Endothelial cell of hepatic sinusoid (primary cell): ENCODE results near the gene ANKRD17.
"Not testable (repeated sequence)": the region's sequence is repeated elsewhere in the genome, so short reads cannot be mapped to it uniquely, and the experiment has no call there.

ENCODE experiments used
- in situ Hi-C: cut with HindIII; loops from 2 replicates; pipeline ENCODE4 v1.10.0; 2017; ENCODE audit warnings: low sequenced_read_pairs

ANKRD17 gene

DNA sequence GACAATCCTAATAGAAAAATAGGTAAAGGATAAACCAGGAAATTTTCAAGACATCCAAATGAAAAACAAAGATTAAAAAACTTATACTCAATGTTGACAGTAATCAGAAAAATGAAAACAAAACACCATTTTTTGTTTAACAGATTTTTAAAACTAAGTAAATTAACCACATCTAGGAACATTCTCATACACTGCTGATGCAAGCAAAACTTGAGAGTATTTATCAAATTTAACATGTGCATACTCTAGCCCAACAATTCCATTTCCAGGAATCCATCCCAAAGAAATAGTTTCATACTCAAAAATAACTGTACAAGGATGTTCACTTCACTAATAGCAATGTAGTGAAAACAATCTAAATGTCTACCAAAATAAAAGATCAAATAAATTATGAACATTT lies 11.5 kb downstream of the ANKRD17 start:
- in situ Hi-C loops: no loop called here

DNA sequence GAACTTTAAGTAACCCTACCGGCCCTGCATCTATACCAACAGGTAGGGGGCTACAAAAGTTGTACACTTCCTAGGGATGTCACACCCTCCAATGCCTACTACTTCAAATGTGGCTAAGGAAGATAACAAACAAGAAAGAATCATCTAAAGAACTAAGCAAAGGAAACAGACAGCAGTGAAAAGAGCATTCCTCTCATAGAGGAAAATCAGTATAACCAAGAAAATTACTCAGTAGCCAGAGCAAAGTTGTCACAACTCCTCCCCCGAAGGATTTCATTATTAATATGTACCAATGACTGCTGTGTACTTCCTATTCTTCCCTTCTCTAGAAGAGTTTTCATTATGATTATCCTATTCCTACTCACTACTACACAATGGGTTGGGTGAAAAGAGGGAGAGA lies 12.6 kb downstream of the ANKRD17 start:
- in situ Hi-C loops: no loop called here

GRCh38 chr4:73244945-73245601 lies 13.5 kb downstream of the ANKRD17 start:
- in situ Hi-C loops: no loop called here

DNA sequence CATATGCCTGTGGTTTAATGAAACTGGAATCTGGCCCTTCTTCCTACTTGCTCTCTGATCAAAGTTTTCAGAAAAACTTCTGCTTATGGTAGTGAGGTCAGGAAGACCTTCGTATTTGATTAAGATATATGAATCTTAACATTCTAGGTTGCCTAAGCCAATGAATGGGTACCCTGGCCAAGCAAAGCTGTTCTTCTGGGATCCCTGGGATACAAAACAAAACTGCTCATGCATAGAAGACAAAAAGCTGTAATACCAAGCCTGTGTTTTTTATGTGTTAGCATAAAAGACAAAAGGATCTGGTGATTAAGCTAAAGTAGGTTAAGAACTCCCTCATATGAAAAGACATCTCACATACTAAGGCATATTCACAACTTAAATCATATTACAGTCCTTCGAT lies 21.6 kb downstream of the ANKRD17 start:
- in situ Hi-C loops: no loop called here

GRCh38 chr4:73236151-73236550 lies 22.4 kb downstream of the ANKRD17 start:
- in situ Hi-C loops: no loop called here

- in situ Hi-C loops: no loop called here
Observed at GRCh38 chr4:73234712-73235111, 23.9 kb downstream of the ANKRD17 start.

DNA sequence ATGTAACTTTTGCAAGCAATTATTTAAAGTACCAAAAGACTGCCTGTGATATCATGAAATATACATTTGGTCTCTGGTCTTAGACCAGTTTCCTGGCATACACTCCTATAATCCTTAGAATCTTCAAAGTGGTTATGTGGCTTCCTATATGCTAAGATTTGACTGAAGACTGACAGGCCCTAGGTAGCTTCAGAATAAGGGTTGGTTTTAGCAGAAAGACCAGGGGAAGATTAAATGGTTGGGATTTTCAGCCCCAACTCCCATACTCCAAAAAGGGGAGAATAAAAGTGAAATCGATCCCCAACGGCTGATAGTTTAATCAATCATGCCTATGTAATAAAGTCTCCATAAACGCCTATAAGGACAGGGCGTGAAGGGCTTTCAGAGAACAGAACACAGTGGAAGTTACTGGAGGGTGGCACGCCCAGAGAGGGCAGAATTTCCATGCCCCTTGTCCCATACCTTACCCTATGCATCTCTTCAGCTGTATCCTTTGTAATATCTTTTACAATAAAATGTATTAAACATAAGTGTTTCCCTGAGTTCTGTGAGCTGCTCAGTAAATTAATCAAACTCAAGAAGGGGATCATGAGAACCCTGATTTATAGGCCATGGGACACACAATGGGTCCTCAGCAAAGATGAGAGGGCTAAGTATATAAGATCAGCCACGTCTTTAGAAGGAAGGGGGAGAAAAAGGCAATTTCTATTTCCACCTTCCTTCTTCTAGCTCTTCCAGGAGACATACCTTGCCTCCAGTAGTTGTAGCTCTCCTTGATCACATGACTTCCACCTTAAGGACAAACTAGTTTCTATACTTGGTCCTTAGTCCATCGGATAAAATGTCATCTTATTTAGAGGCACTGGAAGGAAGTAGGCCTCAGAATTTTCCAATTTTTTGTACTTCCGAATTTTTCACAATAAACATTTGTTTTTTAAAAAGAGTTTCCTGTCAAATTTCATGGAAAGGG lies 26.8 kb downstream of the ANKRD17 start:
- in situ Hi-C loops: no loop called here

- in situ Hi-C loops: no loop called here
Observed at GRCh38 chr4:73230865-73231517, 27.6 kb downstream of the ANKRD17 start.

DNA sequence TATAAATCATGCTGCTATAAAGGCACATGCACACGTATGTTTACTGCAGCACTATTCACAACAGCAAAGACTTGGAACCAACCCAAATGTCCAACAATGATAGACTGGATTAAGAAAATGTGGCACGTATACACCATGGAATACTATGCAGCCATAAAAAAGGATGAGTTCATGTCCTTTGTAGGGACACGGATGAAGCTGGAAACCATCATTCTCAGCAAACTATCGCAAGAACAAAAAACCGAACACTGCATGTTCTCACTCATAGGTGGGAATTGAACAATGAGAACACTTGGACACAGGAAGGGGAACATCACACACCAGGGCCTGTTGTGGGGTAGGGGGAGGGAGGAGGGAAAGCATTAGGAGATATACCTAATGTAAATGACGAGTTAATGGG lies 29.8 kb downstream of the ANKRD17 start:
- in situ Hi-C loops: not testable (repeated sequence)

DNA sequence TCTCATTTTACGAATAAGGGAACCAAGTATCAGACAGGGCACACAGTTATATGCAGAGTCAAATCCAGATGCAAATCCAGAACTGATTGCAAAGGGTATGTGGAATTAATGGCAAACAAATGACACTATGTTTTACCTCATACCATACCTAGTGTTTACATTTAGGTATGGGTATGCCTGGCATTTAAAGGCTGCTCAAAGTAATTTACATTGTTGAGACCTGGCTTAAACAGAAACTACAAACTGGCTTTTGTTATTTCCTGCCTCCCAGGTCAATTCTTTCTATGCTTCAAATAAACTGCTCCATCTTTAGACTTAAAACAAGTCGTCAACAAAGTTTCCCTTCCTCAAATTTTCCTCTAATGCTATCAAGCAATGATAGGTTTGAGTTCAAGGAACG lies 33.7 kb downstream of the ANKRD17 start:
- in situ Hi-C loops: no loop called here

DNA sequence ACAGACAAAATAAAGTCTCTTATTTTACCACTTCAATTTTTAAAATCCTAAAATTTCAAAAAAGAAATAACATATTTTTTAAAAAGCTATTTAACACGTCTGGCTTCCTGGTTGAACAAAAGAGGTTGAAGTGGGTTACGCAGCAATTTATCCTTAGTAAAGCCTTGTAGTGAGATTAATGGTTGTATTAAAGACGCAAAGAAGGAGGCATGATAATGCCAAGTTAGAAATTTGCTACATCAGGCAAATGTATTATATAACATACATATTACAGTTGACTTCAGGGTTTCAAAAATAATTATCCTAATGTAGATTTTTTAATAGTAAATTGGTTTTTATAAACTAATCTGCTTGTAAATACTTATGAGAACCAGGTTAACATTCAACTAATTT lies 35.3 kb downstream of the ANKRD17 start:
- in situ Hi-C loops: no loop called here

GRCh38 chr4:73222466-73223257 lies 35.9 kb downstream of the ANKRD17 start:
- in situ Hi-C loops: no loop called here

- in situ Hi-C loops: no loop called here
Observed at GRCh38 chr4:73221734-73222133, 36.9 kb downstream of the ANKRD17 start.

DNA sequence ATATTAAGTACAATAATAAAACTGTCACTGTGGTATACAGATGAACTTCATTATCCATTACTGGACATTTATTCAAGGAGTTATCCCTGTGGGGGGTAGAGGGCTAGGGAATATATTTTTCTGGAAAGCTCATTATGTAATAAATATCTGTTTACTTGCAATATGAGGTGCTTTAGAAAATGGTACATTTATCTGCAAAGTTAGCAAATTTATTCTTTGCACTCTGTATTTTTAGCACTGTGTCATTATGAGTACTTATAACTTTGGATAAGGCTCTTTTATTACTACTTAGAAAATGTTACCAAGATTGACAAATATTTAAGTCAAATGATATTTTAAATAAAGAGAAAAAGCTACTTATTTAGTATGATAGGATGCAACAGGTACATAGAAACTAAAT lies 37.8 kb downstream of the ANKRD17 start:
- in situ Hi-C loops: no loop called here

DNA sequence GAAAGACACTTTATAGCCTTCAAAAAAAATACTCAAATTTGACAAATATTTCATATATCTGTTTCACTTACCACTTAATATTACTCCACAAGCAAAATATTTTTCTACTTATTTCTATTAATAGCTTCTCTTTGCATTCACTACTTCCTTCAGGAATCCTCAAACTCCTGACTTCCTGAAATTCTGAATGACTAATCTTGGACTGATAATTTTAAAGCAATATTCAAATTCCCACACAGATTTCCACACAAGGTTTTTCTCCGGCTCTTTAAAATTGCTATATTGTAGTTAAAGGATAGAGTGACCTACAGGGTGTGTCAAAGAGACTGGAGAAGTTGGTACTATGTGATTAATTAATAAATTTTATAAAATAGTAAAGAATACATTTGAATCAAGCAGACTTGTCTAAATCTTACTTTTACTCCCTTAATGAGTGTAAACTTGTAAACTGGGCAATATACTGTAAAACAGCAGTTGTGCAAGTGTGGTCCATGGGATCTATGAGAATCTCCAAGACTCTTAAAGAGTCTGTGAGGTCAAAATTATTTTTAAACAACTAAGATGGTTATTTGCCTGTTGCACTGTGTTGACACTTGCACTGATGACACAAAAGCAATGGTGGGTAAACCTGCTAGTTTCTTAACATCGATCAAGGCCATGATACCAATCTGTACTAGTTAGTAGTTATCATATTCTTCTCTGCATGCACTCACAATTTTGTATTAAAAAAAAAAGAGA lies 44.5 kb downstream of the ANKRD17 start:
- in situ Hi-C loops: no loop called here

- in situ Hi-C loops: no loop called here
Observed at GRCh38 chr4:73212982-73213730, 45.4 kb downstream of the ANKRD17 start.

GRCh38 chr4:73211968-73212367 lies 46.6 kb downstream of the ANKRD17 start:
- in situ Hi-C loops: no loop called here

DNA sequence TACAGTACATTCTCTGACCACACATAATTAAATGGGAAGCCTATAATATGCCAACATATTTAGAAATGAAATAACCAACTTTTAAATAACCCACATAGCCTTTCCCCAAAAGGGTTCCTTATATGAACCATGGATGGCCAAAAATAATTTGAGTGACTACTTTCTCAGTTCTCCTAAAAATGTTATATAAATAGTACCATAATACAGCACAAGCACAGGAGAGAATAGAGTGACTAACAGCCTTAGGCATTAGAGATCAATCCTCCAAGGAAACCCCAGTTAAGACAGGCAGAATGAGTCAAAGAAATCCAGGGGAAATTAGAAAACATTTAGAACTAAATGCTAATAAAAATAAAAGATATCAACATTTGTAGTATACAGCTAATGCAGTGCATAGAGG lies 50.2 kb downstream of the ANKRD17 start:
- in situ Hi-C loops: loop anchor here (5.0 kb wide), 1 partner anchor 61 kb away; no protein-coding TSS in a partner anchor

DNA sequence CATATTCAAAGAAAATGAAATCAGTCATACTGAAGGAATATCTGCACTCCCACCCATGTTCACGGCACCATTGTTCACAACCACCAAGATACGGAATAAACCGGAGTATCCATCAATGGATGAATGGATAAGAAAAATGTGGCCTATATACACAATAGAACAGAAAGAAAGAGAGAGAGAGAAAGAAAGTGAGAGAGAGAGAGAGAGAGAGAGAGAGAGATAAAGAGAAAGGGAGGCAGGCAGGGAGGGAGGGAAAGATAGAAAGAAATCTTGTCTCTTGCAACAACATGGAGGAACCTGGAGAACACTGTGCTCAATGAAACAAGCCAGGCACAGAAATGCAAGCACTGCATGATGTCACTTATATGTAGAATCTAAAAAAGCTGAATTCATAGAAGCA lies 52.4 kb downstream of the ANKRD17 start:
- in situ Hi-C loops: loop anchor here (5.0 kb wide), 1 partner anchor 59 kb away; no protein-coding TSS in a partner anchor
